Pulmonary artery endothelial cell (primary cell): ENCODE results near the gene WDR81. TPM values are rescaled to one million over a fixed set of nuclear protein-coding genes. Genes with fewer than 3 reads are reported as not detected.

Experiments
- DNase-seq: peaks from one replicate; pipeline ENCODE4 v3.0.0-alpha.2; 2011; ENCODE audit warnings: low read depth, low spot score
- total RNA-seq: library from RNA; depleted of rRNA; stranded (reverse); fragments of >200 nt; gene quantifications from 2 replicates; pipeline ENCODE4 v1.2.3, GENCODE V29; 2014

The WDR81 gene
- total RNA-seq, 1 donor from 2014 or later, result 13.8 TPM

DNA sequence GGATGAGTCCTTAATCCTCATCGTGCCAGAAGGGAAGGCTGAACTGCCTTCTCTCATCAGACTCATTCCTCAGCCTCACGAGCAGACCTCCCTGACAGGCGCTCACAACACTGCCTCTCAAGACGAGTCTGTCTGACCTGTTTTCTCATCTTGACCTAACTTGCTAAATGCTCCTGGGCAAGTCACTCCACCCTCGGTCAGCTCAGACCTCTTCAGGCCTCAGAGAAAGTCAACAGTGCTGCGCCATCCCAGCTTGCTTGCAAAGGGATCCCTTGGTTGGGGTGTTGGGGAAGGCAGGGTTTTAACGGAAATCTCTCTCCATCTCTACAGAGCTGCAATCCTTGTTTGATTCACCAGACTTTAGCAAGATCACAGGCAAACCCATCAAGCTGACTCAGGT lies 52.4 kb downstream of the WDR81 start:
- no peak for DNase-seq

DNA sequence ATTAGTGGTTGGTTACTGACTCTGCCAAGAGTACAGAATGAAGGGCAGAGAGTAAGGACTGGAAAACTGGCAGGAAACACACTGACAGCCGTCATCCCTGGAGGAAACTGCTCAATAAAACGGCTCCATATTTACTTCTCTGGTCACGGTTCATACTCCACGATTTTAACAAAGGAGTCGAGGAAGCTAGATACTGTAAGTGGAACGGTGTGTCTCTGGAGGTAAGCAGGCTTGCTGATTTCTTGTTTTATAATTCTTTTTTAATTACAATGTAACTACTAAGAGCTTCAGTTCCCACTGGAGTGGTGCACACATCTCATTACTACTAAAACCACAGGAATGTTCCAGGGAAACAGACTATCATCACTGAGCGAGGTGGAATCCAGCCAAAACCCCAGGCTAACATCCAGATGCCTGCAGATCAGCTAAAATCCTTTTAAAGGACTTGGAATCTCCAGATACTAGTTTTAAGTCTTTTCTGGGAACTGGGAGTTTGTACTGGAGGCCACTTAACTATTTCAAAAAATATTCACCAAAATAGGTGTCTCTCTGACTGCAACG lies 55.1 kb downstream of the WDR81 start:
- peak; percentile 57 for DNase-seq

DNA sequence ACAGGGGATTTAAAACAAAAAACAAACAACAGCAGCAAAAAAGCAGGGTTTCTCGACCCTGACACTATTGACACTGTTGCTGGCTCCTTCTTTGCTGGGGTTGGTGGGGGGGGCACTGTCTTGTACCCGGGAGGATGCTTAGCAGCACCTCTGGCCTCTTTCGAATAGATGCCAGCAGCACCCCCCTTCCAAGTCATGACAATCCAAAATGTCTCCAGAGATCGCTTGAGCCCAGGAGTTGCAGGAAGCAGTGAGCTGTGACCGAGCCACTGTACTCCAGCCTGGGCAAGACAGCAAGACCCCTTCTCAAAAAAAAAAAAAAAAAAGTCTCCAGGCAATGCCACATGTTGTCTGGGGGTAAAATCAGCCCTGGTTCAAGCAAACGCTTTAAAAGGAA lies 57.7 kb downstream of the WDR81 start:
- DNase-seq, result no peak

DNA sequence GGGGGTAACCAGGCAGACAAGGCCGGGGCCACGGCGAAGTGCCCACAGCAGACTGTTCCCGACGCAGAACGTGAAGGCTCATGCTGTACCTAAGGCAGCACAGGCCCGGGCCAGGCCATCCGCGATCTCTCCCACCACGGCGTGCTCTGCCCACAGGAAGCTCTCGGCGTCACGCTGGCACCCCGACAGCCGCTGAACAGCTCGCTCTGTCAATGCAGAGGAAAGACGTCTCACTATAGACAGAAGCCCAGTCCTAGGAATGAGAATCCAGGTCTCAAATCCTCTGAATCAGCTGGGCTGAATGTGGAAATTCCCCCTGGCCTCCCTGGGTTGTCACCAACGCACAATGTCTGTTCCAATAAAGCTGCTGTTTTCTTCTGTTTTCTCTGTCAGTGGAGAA lies 58.8 kb downstream of the WDR81 start:
- DNase-seq, result no peak

DNA sequence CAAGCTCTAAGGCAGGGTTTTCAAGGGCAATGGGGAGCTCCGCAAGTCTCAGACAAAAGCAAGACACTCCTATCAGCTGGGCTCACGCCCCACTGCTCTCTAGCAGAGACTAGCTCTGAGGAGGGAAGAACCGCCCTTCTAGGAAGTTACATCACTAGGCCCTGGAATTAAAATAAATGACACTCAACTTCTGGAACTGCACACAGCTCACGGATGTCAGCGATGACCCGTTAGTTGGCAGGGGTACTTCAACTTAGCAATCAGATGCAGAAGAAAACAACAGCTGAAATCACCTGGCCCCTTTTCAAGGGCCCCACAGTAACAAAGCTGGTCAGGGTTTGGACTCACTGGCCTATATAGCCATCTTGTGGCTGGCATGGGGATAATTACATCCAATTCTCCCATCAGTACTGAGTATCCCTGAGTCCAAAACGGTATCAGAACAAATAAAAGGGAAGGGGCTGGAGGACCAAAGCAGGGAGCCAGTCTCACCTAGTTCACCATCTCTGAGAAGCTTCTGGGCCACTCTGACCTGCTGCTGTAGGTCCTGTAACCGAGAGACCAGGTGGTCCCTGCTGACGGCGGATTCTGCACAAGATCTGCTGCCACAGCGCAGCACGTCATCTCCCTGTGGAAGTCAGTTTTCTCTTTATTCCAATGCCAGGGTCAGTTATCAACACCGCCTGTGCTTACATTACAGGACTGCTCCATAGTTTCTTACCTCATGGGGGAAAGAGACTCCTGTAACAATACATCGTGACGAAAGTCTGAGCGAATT lies 59.5 kb downstream of the WDR81 start:
- peak; percentile 74 for DNase-seq

DNA sequence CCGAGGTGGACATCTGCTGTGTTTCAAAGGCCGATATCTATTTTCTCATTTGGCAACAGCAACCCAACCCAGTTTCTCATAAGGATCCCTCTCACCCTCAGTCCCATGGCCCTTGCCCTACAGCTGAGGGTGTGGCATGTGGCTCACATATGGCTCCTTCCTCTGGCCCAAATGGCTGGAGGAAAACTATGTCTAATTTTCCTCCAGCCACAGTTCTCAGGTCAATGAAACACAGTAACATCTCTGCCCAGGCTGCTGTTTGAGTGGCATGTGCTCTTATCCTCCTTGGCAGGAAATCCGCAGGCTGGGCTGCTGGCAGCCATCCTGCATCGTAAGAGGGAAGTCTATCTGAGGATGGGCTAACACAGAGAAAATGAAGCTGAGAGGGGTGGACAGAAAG lies 61.4 kb downstream of the WDR81 start:
- no peak for DNase-seq

DNA sequence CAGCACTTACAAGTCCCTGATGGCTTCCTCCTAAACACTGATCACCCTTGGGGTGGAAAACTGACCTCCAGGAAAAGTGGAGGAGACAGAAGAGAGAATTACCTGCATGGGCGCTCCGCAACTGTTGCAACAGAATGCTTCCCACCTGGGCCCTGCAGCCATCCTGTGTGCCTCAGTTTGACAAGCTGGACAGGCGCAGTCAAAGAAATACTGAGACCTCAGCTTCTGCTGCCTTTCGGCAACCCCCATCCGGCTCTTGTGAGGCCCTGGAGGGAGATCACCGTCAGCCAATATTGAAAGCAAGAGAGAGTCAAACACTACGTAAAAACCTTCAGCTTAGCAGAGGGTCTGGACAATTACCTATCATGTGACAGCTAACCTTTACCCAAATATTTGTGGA lies 62.2 kb downstream of the WDR81 start:
- no peak for DNase-seq

DNA sequence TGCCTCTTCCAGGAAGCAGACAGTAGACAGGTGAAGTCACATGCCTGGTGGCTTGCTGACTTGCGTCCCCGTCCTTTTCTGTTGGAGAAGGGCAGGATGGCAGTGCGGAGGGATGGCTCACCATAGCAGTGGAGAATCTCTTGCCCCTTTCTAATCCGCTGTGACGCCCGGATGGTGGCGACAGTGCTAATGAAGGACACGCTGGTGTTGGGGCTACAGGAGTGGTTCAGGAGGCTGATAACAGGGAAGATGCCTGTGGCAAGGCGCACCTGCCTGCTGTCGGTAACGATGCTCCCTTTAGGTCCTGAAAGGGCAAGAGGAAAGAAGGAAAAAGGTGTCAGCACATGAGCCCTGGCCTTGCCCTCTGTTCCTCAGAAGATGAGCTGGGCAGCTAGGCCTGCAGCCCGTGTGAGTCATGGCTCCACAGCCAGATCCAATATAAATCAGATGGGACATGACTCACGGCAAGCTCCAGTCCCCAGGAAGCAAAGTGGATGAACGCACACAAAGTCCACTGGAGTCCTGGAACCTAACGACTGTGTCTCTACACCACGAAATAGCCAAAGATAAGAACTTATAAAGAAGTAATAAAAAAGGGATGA lies 62.9 kb downstream of the WDR81 start:
- DNase-seq, result peak; percentile 76

Other genes with a start within 250 kb of the WDR81 start
- 211 and 252 TPM in 2 replicates for gene MYO1C, start 232.0 kb upstream of the WDR81 start, total RNA-seq
- 51.5 and 54.3 TPM in 2 replicates for gene INPP5K, start 208.1 kb upstream of the WDR81 start, total RNA-seq
- 27.7 and 33.6 TPM in 2 replicates for gene PITPNA, start 161.9 kb upstream of the WDR81 start, total RNA-seq
- gene SLC43A2, start 95.9 kb upstream of the WDR81 start, total RNA-seq, result 24.5 and 29.5 TPM in 2 replicates
- 101 and 117 TPM in 2 replicates for gene SCARF1, start 79.0 kb upstream of the WDR81 start, total RNA-seq
- gene RILP, start 74.8 kb upstream of the WDR81 start, total RNA-seq, result 10.3 and 13.1 TPM in 2 replicates
- gene PRPF8, start 39.8 kb upstream of the WDR81 start, total RNA-seq, result 98.5 and 117 TPM in 2 replicates
- 1.7 and 1.9 TPM in 2 replicates for gene TLCD2, start 14.3 kb upstream of the WDR81 start, total RNA-seq
- not detected in 2 replicates for gene SERPINF2, start 18.2 kb downstream of the WDR81 start, total RNA-seq
- 0.13 TPM in 1 of 2 replicates, not detected in the other for gene SERPINF1, start 37.4 kb downstream of the WDR81 start, total RNA-seq
- gene SMYD4, start 105.2 kb downstream of the WDR81 start, total RNA-seq, result 10.6 and 12.2 TPM in 2 replicates
- gene RPA1, start 105.3 kb downstream of the WDR81 start, total RNA-seq, result 57.0 and 64.2 TPM in 2 replicates